OCI-LY1 (cell line): ENCODE results near the gene DMAC2L.
A peak's percentile ranks its signal among the peaks of the same experiment; 100 is the strongest.

ENCODE experiments used
- H2AFZ ChIP-seq: fragments of 200-600 bp; sonication (generic), shearing (Covaris generic); 2 replicates; pipeline ENCODE4 v1.6.0; 2014; ENCODE audit warnings: antibody characterized with exemption, mild to moderate bottlenecking, low read length
- H3F3A ChIP-seq: fragments of 200-600 bp; sonication (generic), shearing (Covaris generic); 2 replicates; pipeline ENCODE4 v1.6.0; 2014; ENCODE audit warnings: mild to moderate bottlenecking, antibody characterized with exemption, low read length, moderate library complexity; ENCODE audit not compliant: insufficient read depth
- H3K27ac ChIP-seq: fragments of 200-600 bp; sonication (generic); 2 replicates; pipeline ENCODE4 v1.5.1; 2014; ENCODE audit warnings: low read length, mixed run types, mild to moderate bottlenecking, low read depth; ENCODE audit not compliant: poor library complexity, severe bottlenecking
- H3K27me3 ChIP-seq: fragments of 200-600 bp; sonication (generic); 2 replicates; pipeline ENCODE4 v1.6.0; 2014; ENCODE audit warnings: antibody characterized with exemption, mild to moderate bottlenecking, low read length, moderate library complexity; ENCODE audit not compliant: insufficient read depth
- H3K36me3 ChIP-seq: fragments of 200-600 bp; sonication (generic); 2 replicates; pipeline ENCODE4 v1.6.1; 2014; ENCODE audit warnings: mild to moderate bottlenecking, antibody characterized with exemption, low read length, moderate library complexity, mixed read lengths; ENCODE audit not compliant: insufficient read depth
- H3K4me1 ChIP-seq: fragments of 200-600 bp; sonication (generic); 2 replicates; pipeline ENCODE4 v1.5.1; 2014; ENCODE audit warnings: mild to moderate bottlenecking, low read length, moderate library complexity; ENCODE audit not compliant: insufficient read depth, severe bottlenecking
- H3K4me2 ChIP-seq: fragments of 200-600 bp; sonication (generic), shearing (Covaris generic); 2 replicates; pipeline ENCODE4 v1.6.1; 2014; ENCODE audit warnings: low read length
- H3K4me3 ChIP-seq: fragments of 200-600 bp; sonication (generic); 2 replicates; pipeline ENCODE4 v1.5.1; 2014; ENCODE audit warnings: low read length, low read depth, mild to moderate bottlenecking, mixed read lengths; ENCODE audit not compliant: poor library complexity, severe bottlenecking
- H3K79me2 ChIP-seq: fragments of 200-600 bp; shearing (Covaris generic); 2 replicates; pipeline ENCODE4 v1.6.1; 2016; ENCODE audit warnings: mixed run types, low read length, mixed read lengths; ENCODE audit not compliant: insufficient read depth
- H3K9ac ChIP-seq: fragments of 200-600 bp; sonication (generic), shearing (Covaris generic); 2 replicates; pipeline ENCODE4 v1.6.1; 2014; ENCODE audit warnings: mild to moderate bottlenecking, low read length, mixed read lengths
- H3K9me2 ChIP-seq: fragments of 200-600 bp; sonication (generic), shearing (Covaris generic); 2 replicates; pipeline ENCODE4 v1.6.1; 2014; ENCODE audit warnings: low read depth, mild to moderate bottlenecking, low read length, mixed read lengths
- H3K9me3 ChIP-seq: fragments of 200-600 bp; shearing (Covaris generic); 2 replicates; pipeline ENCODE4 v1.6.1; 2014; ENCODE audit warnings: low read length, mixed read lengths
- H4K20me1 ChIP-seq: fragments of 200-600 bp; sonication (generic), shearing (Covaris generic); 2 replicates; pipeline ENCODE4 v1.6.0; 2016; ENCODE audit warnings: mild to moderate bottlenecking, low read length; ENCODE audit not compliant: insufficient read depth
- CTCF ChIP-seq: fragments of 200-600 bp; sonication (generic), shearing (Covaris generic); IDR thresholded peaks from 2 replicates; pipeline ENCODE4 v1.5.1; 2017; ENCODE audit warnings: mild to moderate bottlenecking, antibody characterized with exemption, low read length, moderate library complexity, mixed read lengths
- EZH2 ChIP-seq: fragments of 200-600 bp; sonication (generic), shearing (Covaris generic); IDR thresholded peaks from 2 replicates; pipeline ENCODE4 v1.8.0; 2017; ENCODE audit warnings: borderline replicate concordance, mixed run types, mild to moderate bottlenecking, antibody characterized with exemption, low read length, moderate library complexity, mixed read lengths

The DMAC2L gene

GRCh38 chr14:50319721-50320120 lies 7.6 kb downstream of the DMAC2L start:
- no peaks in the 10 kb centered on the region for H3K9me2 ChIP-seq
- H3K4me3 ChIP-seq: no peak overlapping the region
- H3K9me3 ChIP-seq: no peaks in the 10 kb centered on the region
- H3K27ac ChIP-seq: no peak overlapping the region
- no peaks in the 10 kb centered on the region for H3F3A ChIP-seq
- no peak overlapping the region for H3K4me2 ChIP-seq
- TF ChIP-seq EZH2: no peak
- no peak for TF ChIP-seq CTCF
- H3K79me2 ChIP-seq: peaks cover 12% of the 10 kb centered on the region
- H3K9ac ChIP-seq: no peak overlapping the region
- H3K36me3 ChIP-seq: peaks cover 20% of the 10 kb centered on the region
- no peak overlapping the region for H2AFZ ChIP-seq
- H3K27me3 ChIP-seq: no peaks in the 10 kb centered on the region
- peaks cover 32% of the 10 kb centered on the region for H3K4me1 ChIP-seq
- H4K20me1 ChIP-seq: no peaks in the 10 kb centered on the region

- Histone ChIP-seq H3F3A (no peaks in the 10 kb centered on the region), H3K9ac (peak overlapping the region; percentile 1; the same call in 1 of the 2 replicates), H3K4me1 (peaks cover 32% of the 10 kb centered on the region), H3K27me3 (no peaks in the 10 kb centered on the region), H3K27ac (peak overlapping the region; percentile 47), H3K9me3 (no peaks in the 10 kb centered on the region), H3K4me2 (peak overlapping the region; percentile 40), H3K4me3 (peak overlapping the region; percentile 17), H2AFZ (no peak overlapping the region), H3K79me2 (peaks cover 12% of the 10 kb centered on the region), H3K9me2 (no peaks in the 10 kb centered on the region), H3K36me3 (peaks cover 20% of the 10 kb centered on the region), H4K20me1 (no peaks in the 10 kb centered on the region)
- TF ChIP-seq EZH2: no peak
- TF ChIP-seq CTCF: no peak
Observed at GRCh38 chr14:50320283-50320682, 8.2 kb downstream of the DMAC2L start.

- no peaks in the 10 kb centered on the region for H3F3A ChIP-seq
- no peaks in the 10 kb centered on the region for H3K9me2 ChIP-seq
- H3K27ac ChIP-seq: no peak overlapping the region
- peaks cover 12% of the 10 kb centered on the region for H3K79me2 ChIP-seq
- no peak overlapping the region for H2AFZ ChIP-seq
- H3K9ac ChIP-seq: peak overlapping the region; percentile 25; the same call in 1 of the 2 replicates
- H3K4me1 ChIP-seq: peaks cover 32% of the 10 kb centered on the region
- TF ChIP-seq CTCF: peak; percentile 93
- TF ChIP-seq EZH2: no peak
- H3K4me3 ChIP-seq: peak overlapping the region; percentile 5
- H3K27me3 ChIP-seq: no peaks in the 10 kb centered on the region
- peaks cover 23% of the 10 kb centered on the region for H3K36me3 ChIP-seq
- H3K4me2 ChIP-seq: peak overlapping the region; percentile 40
- no peaks in the 10 kb centered on the region for H4K20me1 ChIP-seq
- no peaks in the 10 kb centered on the region for H3K9me3 ChIP-seq
Observed at GRCh38 chr14:50321009-50321660, 9.0 kb downstream of the DMAC2L start.
